ENCODE results near the gene PTBP2. TPM values are rescaled to one million over a fixed set of nuclear protein-coding genes. Genes with fewer than 3 reads are reported as not detected.

The PTBP2 gene
- total RNA-seq, 1 donor from 2014 or later, result 95.9 TPM

- no peaks in the 10 kb centered on the region for H3K9me3 ChIP-seq
- intact Hi-C loops (cut with DNase I), result loop anchor here (5.0 kb wide), 1 partner anchor 185 kb away; no protein-coding TSS in a partner anchor
These were observed 758 bp downstream of the PTBP2 start for GRCh38 chr1:96722161-96722922.

GRCh38 chr1:96722958-96723357, 1.4 kb downstream of the PTBP2 start:
- intact Hi-C loops (cut with DNase I), result loop anchor here (5.0 kb wide), 1 partner anchor 186 kb away; no protein-coding TSS in a partner anchor
- Histone ChIP-seq H3K9me3 (no peaks in the 10 kb centered on the region), H3K36me3 (peaks cover 3 to 21% of the 10 kb centered on the region in 2 donors), H3K27ac (peak overlapping the region; percentile 91 to 97), H3K4me1 (peaks cover 0 to 10% of the 10 kb centered on the region in 2 donors), H3K4me3 (peak overlapping the region; percentile 68 to 88), H3K27me3 (no peaks in the 10 kb centered on the region)
- no peak for DNase-seq (ENCODE audit: low spot score in 2 of 2)
- TF ChIP-seq CTCF (IDR thresholded peaks at IDR 0.05), result no peak

More at GRCh38 chr1:96722161-96722922, 758 bp downstream of the PTBP2 start:
- TF ChIP-seq CTCF (IDR thresholded peaks at IDR 0.05), result no peak
- peak overlapping the region; percentile 68 to 88 for H3K4me3 ChIP-seq
- H3K27ac ChIP-seq, result peak overlapping the region; percentile 91 to 97
- H3K4me1 ChIP-seq, result peaks cover 0 to 10% of the 10 kb centered on the region in 2 donors
- H3K36me3 ChIP-seq, result peaks cover 3 to 14% of the 10 kb centered on the region in 2 donors
- H3K27me3 ChIP-seq, result no peaks in the 10 kb centered on the region
- DNase-seq (ENCODE audit: low spot score in 2 of 2), result peak in 1 of 2 donors; percentile 80

- no peak for DNase-seq (ENCODE audit: low spot score in 2 of 2)
- Histone ChIP-seq H3K4me1 (peaks cover 0 to 10% of the 10 kb centered on the region in 2 donors), H3K27me3 (no peaks in the 10 kb centered on the region), H3K36me3 (peaks cover 3 to 22% of the 10 kb centered on the region in 2 donors), H3K4me3 (peak overlapping the region; percentile 68 to 88), H3K9me3 (no peaks in the 10 kb centered on the region), H3K27ac (no peak overlapping the region)
- TF ChIP-seq CTCF (IDR thresholded peaks at IDR 0.05), result no peak
- intact Hi-C loops (cut with DNase I), result loop anchor here (5.0 kb wide), 1 partner anchor 186 kb away; no protein-coding TSS in a partner anchor
These were observed 1.8 kb downstream of the PTBP2 start for GRCh38 chr1:96723377-96723776.

GRCh38 chr1:96723936-96724335, 2.4 kb downstream of the PTBP2 start:
- Histone ChIP-seq H3K27ac (no peak overlapping the region), H3K4me3 (peak overlapping the region in 1 of 2 donors; percentile 68), H3K36me3 (peaks cover 3 to 22% of the 10 kb centered on the region in 2 donors), H3K4me1 (peaks cover 0 to 10% of the 10 kb centered on the region in 2 donors), H3K27me3 (no peaks in the 10 kb centered on the region), H3K9me3 (no peaks in the 10 kb centered on the region)
- TF ChIP-seq CTCF (IDR thresholded peaks at IDR 0.05), result no peak
- no peak for DNase-seq (ENCODE audit: low spot score in 2 of 2)
- intact Hi-C loops (cut with DNase I), result loop anchor here (5.0 kb wide), 1 partner anchor 187 kb away; no protein-coding TSS in a partner anchor

- intact Hi-C loops (cut with DNase I), result no loop called here
- no peak overlapping the region for H3K27ac ChIP-seq
- H3K9me3 ChIP-seq, result no peaks in the 10 kb centered on the region
- no peak for TF ChIP-seq CTCF (IDR thresholded peaks at IDR 0.05)
- H3K36me3 ChIP-seq, result peaks cover 3 to 26% of the 10 kb centered on the region in 2 donors
- H3K4me3 ChIP-seq, result no peak overlapping the region
- H3K4me1 ChIP-seq, result peaks cover 0 to 17% of the 10 kb centered on the region in 2 donors
- H3K27me3 ChIP-seq, result no peaks in the 10 kb centered on the region
- no peak for DNase-seq (ENCODE audit: low spot score in 2 of 2)
These were observed 6.3 kb downstream of the PTBP2 start for GRCh38 chr1:96727860-96728259.
